ENCODE measurements around the gene POFUT1. TPM values are rescaled to one million over a fixed set of nuclear protein-coding genes. Genes with fewer than 3 reads are reported as not detected.

Gene POFUT1
- total and polyA plus RNA-seq, 9 of the 15 experiments (the other 6 are each of a cell fraction or from before 2014, with no cell fraction given), result 3.5 to 44.7 (median 23.5) TPM

- Histone ChIP-seq H3K9ac (ENCODE audit: insufficient read depth in 1 of 2, low read depth in 2 of 2, low read length in 2 of 2) (no peak overlapping the region), H3K27me3 (ENCODE audit: control insufficient read depth in 2 of 2, insufficient read depth in 2 of 2, low read length in 2 of 2) (no peaks in the 10 kb centered on the region), H3K9me3 (replicated peaks; ENCODE audit: control insufficient read depth, insufficient read depth, low read depth, low read length) (no peaks in the 10 kb centered on the region), H4K20me1 (replicated peaks; ENCODE audit: control insufficient read depth, insufficient read depth, low read length) (no peaks in the 10 kb centered on the region), H3K9me1 (ENCODE audit: control insufficient read depth, insufficient read depth, low read length) (no peaks in the 10 kb centered on the region), H3K27ac (ENCODE audit: extremely low read depth, low read depth, low read length) (no peak overlapping the region), H3K4me2 (ENCODE audit: insufficient read depth, low read length) (no peak overlapping the region), H3K4me1 (replicated peaks in 1 of 2; ENCODE audit: control insufficient read depth in 2 of 2, insufficient read depth in 2 of 2, low read length in 2 of 2) (peaks cover 0 to 2% of the 10 kb centered on the region in 2 experiments; a peak in 1 of 5 replicates), H3K4me3 (no peak overlapping the region), H3K36me3 (ENCODE audit: control insufficient read depth, insufficient read depth, low read length) (peaks cover 12% of the 10 kb centered on the region; the same call in 2 of the 3 replicates), H3K79me2 (ENCODE audit: control insufficient read depth, insufficient read depth, low read length) (no peaks in the 10 kb centered on the region), H2AFZ (ENCODE audit: low read depth, low read length) (no peak overlapping the region)
- FAIRE-seq, result no peak
- intact Hi-C loops (cut with micrococcal nuclease) (no loop called here), in situ Hi-C loops (cut with MboI) (no loop called here)
- ChIA-PET CTCF (ENCODE audit: low intra/inter-chr PET ratio) (no interaction called here), POLR2A (interaction anchor here (1.0 to 1.1 kb wide), 3 partner anchors 11 to 281 kb away, joined by 3 read pairs; no protein-coding TSS in a partner anchor)
- ATAC-seq, result no peak
- no TSS peak for BruUV-seq (replicated peaks)
- 97% methylated on average over 37 of the region's 88 CpGs for WGBS (ENCODE audit: insufficient coverage, low coverage, missing lambda C conversion rate)
- DNase-seq (ENCODE audit: extremely low read depth in 1 of 4, low spot score in 3 of 4), result no peak
- TF ChIP-seq, protein P1, sequence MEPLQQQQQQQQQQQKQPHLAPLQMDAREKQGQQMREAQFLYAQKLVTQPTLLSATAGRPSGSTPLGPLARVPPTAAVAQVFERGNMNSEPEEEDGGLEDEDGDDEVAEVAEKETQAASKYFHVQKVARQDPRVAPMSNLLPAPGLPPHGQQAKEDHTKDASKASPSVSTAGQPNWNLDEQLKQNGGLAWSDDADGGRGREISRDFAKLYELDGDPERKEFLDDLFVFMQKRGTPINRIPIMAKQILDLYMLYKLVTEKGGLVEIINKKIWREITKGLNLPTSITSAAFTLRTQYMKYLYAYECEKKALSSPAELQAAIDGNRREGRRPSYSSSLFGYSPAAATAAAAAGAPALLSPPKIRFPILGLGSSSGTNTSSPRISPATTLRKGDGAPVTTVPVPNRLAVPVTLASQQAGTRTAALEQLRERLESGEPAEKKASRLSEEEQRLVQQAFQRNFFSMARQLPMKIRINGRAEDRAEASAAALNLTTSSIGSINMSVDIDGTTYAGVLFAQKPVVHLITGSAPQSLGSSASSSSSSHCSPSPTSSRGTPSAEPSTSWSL (CRISPR knock-in tag; IDR thresholded peaks at IDR 0.05; ENCODE audit: borderline replicate concordance), result no peak
- TF ChIP-seq CCNT2 (IDR thresholded peaks at IDR 0.05; ENCODE audit: borderline replicate concordance, extremely low read depth, insufficient read length, low read depth, low read length) (peak; percentile 7), RBFOX2 (IDR thresholded peaks at IDR 0.05; ENCODE audit: low read depth, low read length) (peak; percentile 37), POLR2B (IDR thresholded peaks at IDR 0.05; ENCODE audit: low read depth, partially characterized antibody) (no peak), HMGN3 (IDR thresholded peaks at IDR 0.05; ENCODE audit: borderline replicate concordance, extremely low read depth, insufficient read length, low read depth, low read length) (peak; percentile 23), RBM22 (IDR thresholded peaks at IDR 0.05; ENCODE audit: low read depth, low read length, poor library complexity, severe bottlenecking) (peak; percentile 74), POLR2G (IDR thresholded peaks at IDR 0.05; ENCODE audit: low read depth, low read length) (peak; percentile 62), ZNF589 (CRISPR knock-in tag; IDR thresholded peaks at IDR 0.05; ENCODE audit: low read depth) (no peak)
These were observed 17.7 kb upstream of the POFUT1 start for GRCh38 chr20:32189691-32190615.

Data from K562 (cell line).